Stomach (tissue), 4 donors: ENCODE measurements around the gene ZBTB7A.

Source experiments
- EP300 ChIP-seq: sonication (generic); formaldehyde crosslinking; IDR thresholded peaks from one replicate; pipeline ENCODE4 v1.6.1; 2017; ENCODE audit warnings: antibody characterized with exemption
- POLR2A ChIP-seq, 4 donors: fragments of 450-650 bp; IDR thresholded peaks; one replicate each; pipeline ENCODE4 v1.6.1; 2016; ENCODE audit warnings: antibody characterized with exemption in 4 of 4, control low read depth in 2 of 4, mild to moderate bottlenecking in 1 of 4, moderate library complexity in 1 of 4

DNA sequence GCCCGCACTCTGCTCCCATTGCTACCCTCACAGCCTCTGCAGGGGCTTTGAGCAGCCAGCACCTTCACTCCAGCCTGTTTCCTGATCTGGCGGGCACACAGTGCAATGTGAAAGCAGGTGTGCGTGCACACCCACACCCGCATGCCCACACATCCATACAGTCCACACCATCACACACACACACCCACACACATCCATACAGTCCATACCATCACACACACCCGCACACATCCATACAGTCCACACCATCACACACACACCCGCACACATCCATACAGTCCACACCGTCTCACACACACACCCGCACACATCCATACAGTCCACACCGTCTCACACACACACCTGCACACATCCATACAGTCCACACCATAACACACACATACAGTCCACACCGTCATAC, 31.1 kb downstream of the ZBTB7A start:
- TF ChIP-seq EP300: no peak
- no peak for TF ChIP-seq POLR2A (IDR thresholded peaks at IDR 0.05)
